ENCODE results near the gene SLC1A4. TPM values are rescaled to one million over a fixed set of nuclear protein-coding genes. Genes with fewer than 3 reads are reported as not detected.

Gene SLC1A4
- total and polyA plus RNA-seq, 5 donors from 2014 or later, result 8.1 to 22.1 (median 14.3) TPM

DNA sequence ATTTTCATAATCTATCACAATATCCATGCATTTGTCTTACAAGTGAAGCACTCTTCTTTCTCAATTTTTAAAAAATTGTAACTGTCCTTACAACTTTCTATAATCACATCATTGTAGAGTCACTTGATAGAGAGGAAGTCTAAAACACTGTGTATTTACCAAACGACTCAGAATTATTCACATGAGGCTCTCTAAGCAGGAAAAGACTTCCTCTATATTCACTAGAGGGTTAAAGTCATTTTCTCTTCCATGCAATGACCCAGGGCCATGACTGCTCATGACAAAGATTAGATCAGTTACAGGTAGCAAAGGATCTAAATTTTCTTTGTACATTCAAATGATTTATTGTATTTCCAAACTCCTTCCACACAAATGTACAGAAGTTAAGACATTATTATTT lies 9.0 kb upstream of the SLC1A4 start:
- no peak overlapping the region for H3K27ac ChIP-seq (ENCODE audit: insufficient read depth, low read length, poor library complexity, severe bottlenecking)
- no peaks in the 10 kb centered on the region for H3K27me3 ChIP-seq (ENCODE audit: control insufficient read depth, insufficient read depth, low read length)
- H3K4me3 ChIP-seq (ENCODE audit: low read depth, low read length), result no peak overlapping the region
- H3K9me3 ChIP-seq (ENCODE audit: control insufficient read depth in 2 of 2, low read length in 2 of 2), result no peaks in the 10 kb centered on the region
- Mint-ChIP-seq H3K36me3 (no peaks in the 10 kb centered on the region), H3K27me3 (no peaks in the 10 kb centered on the region), H3K4me3 (no peak overlapping the region), H3K27ac (no peak overlapping the region), H3K4me1 (peaks cover 9 to 20% (median 18%) of the 10 kb centered on the region in 4 donors), H3K9me3 (no peaks in the 10 kb centered on the region)
- no peak for DNase-seq
- no peak for ATAC-seq (ENCODE audit: low read depth in 2 of 2)
- H3K4me1 ChIP-seq (ENCODE audit: control insufficient read depth, insufficient read depth, low read length, poor library complexity, severe bottlenecking), result no peaks in the 10 kb centered on the region
- no peaks in the 10 kb centered on the region for H3K36me3 ChIP-seq (ENCODE audit: control insufficient read depth, insufficient read depth, low read length)

DNA sequence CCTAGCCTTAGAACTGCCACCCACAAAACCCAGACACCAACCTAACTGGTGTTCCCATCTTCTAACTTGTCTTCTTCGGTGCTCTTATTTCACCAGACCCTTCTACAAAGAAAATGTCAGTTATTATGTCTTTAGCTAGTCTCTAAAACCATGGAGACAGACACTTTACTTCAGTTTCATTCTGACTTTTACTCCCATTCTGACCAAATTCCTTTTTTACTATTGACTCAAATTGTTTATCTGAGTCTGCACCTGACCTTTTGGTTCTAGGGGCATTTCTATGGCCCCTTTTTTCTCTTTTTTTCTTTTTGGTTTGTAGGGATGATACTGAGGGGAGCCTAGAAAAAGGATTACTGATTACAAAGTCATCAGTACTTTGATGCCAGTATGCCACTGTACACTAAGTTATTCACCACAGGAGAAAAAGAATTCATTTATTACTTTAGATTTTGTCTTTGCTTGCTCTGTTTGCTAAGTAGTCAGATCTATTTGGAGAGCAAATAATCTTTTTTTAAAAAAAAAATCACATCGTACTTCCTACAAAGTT lies 6.8 kb upstream of the SLC1A4 start:
- no peak overlapping the region for H3K4me3 ChIP-seq (ENCODE audit: low read depth, low read length)
- H3K27me3 Mint-ChIP-seq, result no peaks in the 10 kb centered on the region
- DNase-seq, result peak in 1 of 3 donors; percentile 36
- H3K9me3 ChIP-seq (ENCODE audit: control insufficient read depth in 2 of 2, low read length in 2 of 2), result no peaks in the 10 kb centered on the region
- H3K36me3 Mint-ChIP-seq, result no peaks in the 10 kb centered on the region
- no peaks in the 10 kb centered on the region for H3K9me3 Mint-ChIP-seq
- H3K4me1 ChIP-seq (ENCODE audit: control insufficient read depth, insufficient read depth, low read length, poor library complexity, severe bottlenecking), result no peaks in the 10 kb centered on the region
- H3K27me3 ChIP-seq (ENCODE audit: control insufficient read depth, insufficient read depth, low read length), result no peaks in the 10 kb centered on the region
- ATAC-seq (ENCODE audit: low read depth in 2 of 2), result no peak
- peak overlapping the region in 2 of 3 donors; percentile 9 to 33 for H3K27ac Mint-ChIP-seq
- H3K4me1 Mint-ChIP-seq, result peaks cover 10 to 35% (median 29%) of the 10 kb centered on the region in 4 donors
- no peak overlapping the region for H3K27ac ChIP-seq (ENCODE audit: insufficient read depth, low read length, poor library complexity, severe bottlenecking)
- H3K4me3 Mint-ChIP-seq, result peak overlapping the region in 1 of 4 donors; percentile 9
- no peaks in the 10 kb centered on the region for H3K36me3 ChIP-seq (ENCODE audit: control insufficient read depth, insufficient read depth, low read length)

DNA sequence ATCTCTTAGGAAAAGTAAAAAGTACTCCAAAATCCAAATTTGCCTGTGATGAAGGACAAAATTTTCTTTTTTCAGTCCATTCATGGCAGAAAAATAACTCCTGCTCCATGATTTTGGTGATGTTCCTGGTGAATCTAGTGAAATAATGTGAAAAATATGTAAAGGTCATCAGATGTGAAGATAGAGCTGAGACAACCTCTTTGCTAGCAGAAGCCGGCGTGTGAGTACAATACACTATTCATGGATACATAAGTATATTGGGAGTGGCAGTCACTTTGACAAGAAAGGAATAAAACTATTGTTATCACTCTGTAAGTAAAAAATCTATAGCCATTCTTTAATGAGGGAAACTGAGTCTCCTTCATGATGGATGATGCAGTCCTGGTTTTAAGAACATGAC lies 6.3 kb upstream of the SLC1A4 start:
- Mint-ChIP-seq H3K27ac (no peak overlapping the region), H3K4me3 (no peak overlapping the region), H3K27me3 (no peaks in the 10 kb centered on the region), H3K9me3 (no peaks in the 10 kb centered on the region), H3K36me3 (no peaks in the 10 kb centered on the region), H3K4me1 (peaks cover 11 to 41% (median 28%) of the 10 kb centered on the region in 4 donors)
- Histone ChIP-seq H3K4me1 (ENCODE audit: control insufficient read depth, insufficient read depth, low read length, poor library complexity, severe bottlenecking) (peaks cover under 1% of the 10 kb centered on the region), H3K27ac (ENCODE audit: insufficient read depth, low read length, poor library complexity, severe bottlenecking) (no peak overlapping the region), H3K4me3 (ENCODE audit: low read depth, low read length) (no peak overlapping the region), H3K27me3 (ENCODE audit: control insufficient read depth, insufficient read depth, low read length) (no peaks in the 10 kb centered on the region), H3K36me3 (ENCODE audit: control insufficient read depth, insufficient read depth, low read length) (no peaks in the 10 kb centered on the region), H3K9me3 (ENCODE audit: control insufficient read depth in 2 of 2, low read length in 2 of 2) (no peaks in the 10 kb centered on the region)
- ATAC-seq (ENCODE audit: low read depth in 2 of 2) (no peak), DNase-seq (no peak)

- Mint-ChIP-seq H3K27ac (no peak overlapping the region), H3K4me1 (peaks cover 19 to 47% (median 33%) of the 10 kb centered on the region in 4 donors)
Observed at GRCh38 chr2:64985447-64985846, 3.8 kb upstream of the SLC1A4 start.

GRCh38 chr2:64987001-64987955 lies 1.9 kb upstream of the SLC1A4 start:
- DNase-seq (peak in 1 of 3 donors; percentile 43), ATAC-seq (ENCODE audit: low read depth in 2 of 2) (no peak)
- H3K4me3 ChIP-seq (ENCODE audit: low read depth, low read length), result peak overlapping the region; percentile 43
- H3K27me3 ChIP-seq (ENCODE audit: control insufficient read depth, insufficient read depth, low read length), result no peaks in the 10 kb centered on the region
- H3K27me3 Mint-ChIP-seq, result no peaks in the 10 kb centered on the region
- peak overlapping the region; percentile 68 to 93 (median 83) for H3K4me3 Mint-ChIP-seq
- H3K27ac Mint-ChIP-seq, result peak overlapping the region in 2 of 3 donors; percentile 1 to 81
- H3K36me3 Mint-ChIP-seq, result peaks cover 3% of the 10 kb centered on the region
- H3K36me3 ChIP-seq (ENCODE audit: control insufficient read depth, insufficient read depth, low read length), result no peaks in the 10 kb centered on the region
- H3K9me3 ChIP-seq (ENCODE audit: control insufficient read depth in 2 of 2, low read length in 2 of 2), result no peaks in the 10 kb centered on the region
- peak overlapping the region; percentile 67 for H3K27ac ChIP-seq (ENCODE audit: insufficient read depth, low read length, poor library complexity, severe bottlenecking)
- H3K4me1 ChIP-seq (ENCODE audit: control insufficient read depth, insufficient read depth, low read length, poor library complexity, severe bottlenecking), result peaks cover 34% of the 10 kb centered on the region
- peaks cover 27 to 57% (median 42%) of the 10 kb centered on the region in 4 donors for H3K4me1 Mint-ChIP-seq
- H3K9me3 Mint-ChIP-seq, result peaks cover 0 to 2% (median 0%) of the 10 kb centered on the region in 7 donors

More at GRCh38 chr2:64985447-64985846, 3.8 kb upstream of the SLC1A4 start:
- Histone ChIP-seq H3K9me3 (ENCODE audit: control insufficient read depth in 2 of 2, low read length in 2 of 2) (no peaks in the 10 kb centered on the region), H3K27ac (ENCODE audit: insufficient read depth, low read length, poor library complexity, severe bottlenecking) (no peak overlapping the region), H3K27me3 (ENCODE audit: control insufficient read depth, insufficient read depth, low read length) (no peaks in the 10 kb centered on the region), H3K4me3 (ENCODE audit: low read depth, low read length) (no peak overlapping the region), H3K4me1 (ENCODE audit: control insufficient read depth, insufficient read depth, low read length, poor library complexity, severe bottlenecking) (peaks cover 20% of the 10 kb centered on the region), H3K36me3 (ENCODE audit: control insufficient read depth, insufficient read depth, low read length) (no peaks in the 10 kb centered on the region)
- DNase-seq (peak in 1 of 3 donors; percentile 55), ATAC-seq (ENCODE audit: low read depth in 2 of 2) (no peak)
- Mint-ChIP-seq H3K4me3 (peak overlapping the region in 1 of 4 donors; percentile 93), H3K27me3 (no peaks in the 10 kb centered on the region), H3K36me3 (no peaks in the 10 kb centered on the region), H3K9me3 (peaks cover 0 to 2% (median 0%) of the 10 kb centered on the region in 7 donors)

- H3K4me3 Mint-ChIP-seq, result peak overlapping the region; percentile 88 to 94 (median 91)
- Histone ChIP-seq H3K4me3 (ENCODE audit: low read depth, low read length) (peak overlapping the region; percentile 82), H3K4me1 (ENCODE audit: control insufficient read depth, insufficient read depth, low read length, poor library complexity, severe bottlenecking) (peaks cover 41% of the 10 kb centered on the region), H3K9me3 (ENCODE audit: control insufficient read depth in 2 of 2, low read length in 2 of 2) (no peaks in the 10 kb centered on the region), H3K27ac (ENCODE audit: insufficient read depth, low read length, poor library complexity, severe bottlenecking) (peak overlapping the region; percentile 67), H3K36me3 (ENCODE audit: control insufficient read depth, insufficient read depth, low read length) (no peaks in the 10 kb centered on the region), H3K27me3 (ENCODE audit: control insufficient read depth, insufficient read depth, low read length) (no peaks in the 10 kb centered on the region)
- DNase-seq, result no peak
- H3K4me1 Mint-ChIP-seq, result peaks cover 27 to 58% (median 42%) of the 10 kb centered on the region in 4 donors
- peaks cover 0 to 2% (median 0%) of the 10 kb centered on the region in 7 donors for H3K9me3 Mint-ChIP-seq
- no peak for ATAC-seq (ENCODE audit: low read depth in 2 of 2)
- H3K27me3 Mint-ChIP-seq, result no peaks in the 10 kb centered on the region
- peak overlapping the region in 2 of 3 donors; percentile 64 to 88 for H3K27ac Mint-ChIP-seq
- peaks cover 3% of the 10 kb centered on the region for H3K36me3 Mint-ChIP-seq
Observed at GRCh38 chr2:64987956-64988419, 1.2 kb upstream of the SLC1A4 start.

DNA sequence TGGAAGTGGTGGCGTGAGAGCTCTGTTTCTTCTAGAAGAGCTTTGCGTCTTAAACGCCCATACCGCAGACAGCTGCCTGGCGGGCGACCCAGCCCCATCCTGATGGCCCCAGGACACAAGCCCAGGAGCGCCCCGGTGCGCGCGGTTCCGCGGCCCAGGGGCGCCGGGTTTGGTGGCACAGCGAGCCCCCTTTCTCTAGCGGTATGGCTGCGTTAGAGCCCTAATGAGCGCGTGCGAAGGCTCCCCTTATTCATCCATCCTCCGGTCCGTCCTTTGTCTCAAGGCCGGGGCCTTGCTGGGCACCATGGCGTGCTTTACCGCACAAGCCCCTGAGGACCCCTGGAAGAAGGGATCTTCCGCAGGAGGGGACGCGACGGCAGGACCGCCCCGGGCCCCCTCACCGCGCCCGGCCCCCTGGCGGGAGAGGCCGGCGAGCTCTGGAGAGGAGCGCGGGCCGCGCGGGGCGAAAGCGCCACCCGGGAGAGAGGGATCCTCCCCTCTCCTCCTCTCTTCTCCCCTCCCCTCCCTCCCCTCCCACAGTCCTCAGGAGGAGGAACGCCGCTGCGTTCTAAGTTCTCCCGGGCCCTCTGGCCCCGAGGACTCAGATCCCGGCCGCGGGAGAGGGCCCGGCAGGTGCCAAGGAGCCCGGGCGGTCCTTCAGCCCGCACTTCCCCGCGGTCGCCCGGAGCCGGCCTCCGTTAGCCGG lies 626 bp upstream of the SLC1A4 start:
- peak overlapping the region; percentile 82 for H3K4me3 ChIP-seq (ENCODE audit: low read depth, low read length)
- ATAC-seq (ENCODE audit: low read depth in 2 of 2), result peak; percentile 32 to 38
- peaks cover 44% of the 10 kb centered on the region for H3K4me1 ChIP-seq (ENCODE audit: control insufficient read depth, insufficient read depth, low read length, poor library complexity, severe bottlenecking)
- H3K27me3 ChIP-seq (ENCODE audit: control insufficient read depth, insufficient read depth, low read length), result no peaks in the 10 kb centered on the region
- no peaks in the 10 kb centered on the region for H3K27me3 Mint-ChIP-seq
- peaks cover 30 to 64% (median 45%) of the 10 kb centered on the region in 4 donors for H3K4me1 Mint-ChIP-seq
- no peaks in the 10 kb centered on the region for H3K9me3 ChIP-seq (ENCODE audit: control insufficient read depth in 2 of 2, low read length in 2 of 2)
- peak overlapping the region; percentile 67 for H3K27ac ChIP-seq (ENCODE audit: insufficient read depth, low read length, poor library complexity, severe bottlenecking)
- peak overlapping the region in 2 of 3 donors; percentile 64 to 88 for H3K27ac Mint-ChIP-seq
- no peaks in the 10 kb centered on the region for H3K36me3 ChIP-seq (ENCODE audit: control insufficient read depth, insufficient read depth, low read length)
- DNase-seq, result peak; percentile 26 to 93 (median 61)
- H3K9me3 Mint-ChIP-seq, result peaks cover 0 to 2% (median 0%) of the 10 kb centered on the region in 7 donors
- peaks cover 3% of the 10 kb centered on the region for H3K36me3 Mint-ChIP-seq
- peak overlapping the region; percentile 88 to 94 (median 91) for H3K4me3 Mint-ChIP-seq
